ENCODE data around the gene ANKRD60. TPM values are rescaled to one million over a fixed set of nuclear protein-coding genes. Genes with fewer than 3 reads are reported as not detected.

ANKRD60 gene
- total and polyA plus RNA-seq, 2 of the 4 experiments (the other 2 are of a cell fraction), result not detected

DNA sequence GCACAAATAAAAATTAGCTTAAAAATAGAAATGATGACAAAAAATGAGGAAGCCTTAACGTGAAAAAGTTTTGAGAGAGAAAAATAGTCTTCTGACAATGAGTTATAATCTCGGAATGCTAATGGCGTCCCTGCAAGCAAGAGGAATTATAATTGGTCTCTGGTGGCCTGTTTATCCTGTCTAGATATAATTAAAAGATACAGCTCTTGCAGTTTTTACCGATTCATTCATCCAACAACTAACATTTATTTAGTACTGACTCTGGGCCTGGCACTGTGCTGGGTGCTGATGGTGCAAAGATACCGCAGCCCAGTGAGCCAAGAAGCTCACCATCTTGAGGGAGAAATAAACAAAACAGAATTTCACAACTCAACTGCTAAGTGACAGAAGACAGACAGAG, 31.6 kb upstream of the ANKRD60 start:
- intact Hi-C loops (cut with micrococcal nuclease), result no loop called here
- WGBS, 2 experiments (ENCODE audit: extremely low coverage in 2 of 2, insufficient read length in 1 of 2), result no CpG with 5 or more reads among the region's 5 CpGs
- H3K9ac ChIP-seq (ENCODE audit: low read depth, low read length), result no peak overlapping the region
- H2BK120ac ChIP-seq (ENCODE audit: low read depth, low read length), result no peak overlapping the region
- no peak overlapping the region for H4K5ac ChIP-seq (ENCODE audit: low read depth, low read length)
- no peak overlapping the region for H2BK20ac ChIP-seq (ENCODE audit: low read depth, low read length)
- H3K9me3 ChIP-seq (ENCODE audit: control insufficient read depth, insufficient read depth, low read length), result no peaks in the 10 kb centered on the region
- H3K4ac ChIP-seq (ENCODE audit: low read depth, low read length), result no peak overlapping the region
- H3K79me1 ChIP-seq (ENCODE audit: low read depth in 1 of 2, low read length in 2 of 2), result peaks cover 15 to 43% of the 10 kb centered on the region in 2 experiments
- DNase-seq (no peak), ATAC-seq (ENCODE audit: low read depth) (no peak)
- no peak overlapping the region for H3K27ac ChIP-seq (ENCODE audit: insufficient read depth, low read length)
- H4K20me1 ChIP-seq (ENCODE audit: insufficient read depth, low read length), result no peaks in the 10 kb centered on the region
- in situ Hi-C loops (cut with MboI; ENCODE audit: low sequenced_read_pairs), result no loop called here
- no peaks in the 10 kb centered on the region for H3K27me3 ChIP-seq (ENCODE audit: control insufficient read depth, insufficient read depth, low read length)
- H2BK5ac ChIP-seq (ENCODE audit: low read depth, low read length, poor library complexity, severe bottlenecking), result no peak overlapping the region
- no peak overlapping the region for H3K23ac ChIP-seq (ENCODE audit: low read depth, low read length)
- no peak overlapping the region for H2AK9ac ChIP-seq (replicated peaks; ENCODE audit: low read depth, low read length, poor library complexity)
- no TSS peak for BruUV-seq (replicated peaks)
- no peak overlapping the region for H3K14ac ChIP-seq (replicated peaks; ENCODE audit: low read depth, low read length)
- H2AK5ac ChIP-seq (ENCODE audit: low read depth, low read length), result no peak overlapping the region
- POLR2A ChIA-PET (ENCODE audit: unreplicated experiment), result no interaction called here
- no peak overlapping the region for H3K4me3 ChIP-seq (ENCODE audit: insufficient read depth, low read depth, low read length)
- H3K4me1 ChIP-seq (ENCODE audit: control insufficient read depth, insufficient read depth, low read length), result peaks cover 3% of the 10 kb centered on the region
- H3K56ac ChIP-seq (ENCODE audit: extremely low read depth, insufficient read depth, low read length), result no peak overlapping the region
- CTCF ChIA-PET, result no interaction called here
- no peak overlapping the region for H4K91ac ChIP-seq (ENCODE audit: insufficient read depth, low read depth, low read length)
- peak overlapping the region in 1 of 2 experiments; percentile 15; a peak in 1 of 4 replicates for H4K8ac ChIP-seq (ENCODE audit: low read depth in 2 of 2, low read length in 2 of 2)
- TF ChIP-seq RAD21 (IDR thresholded peaks at IDR 0.05; ENCODE audit: low read length) (no peak), CHD1 (IDR thresholded peaks at IDR 0.05; ENCODE audit: low read depth, low read length) (no peak), MAZ (IDR thresholded peaks at IDR 0.05; ENCODE audit: borderline replicate concordance, low read depth, low read length) (no peak), RFX5 (IDR thresholded peaks at IDR 0.05; ENCODE audit: low read depth, low read length) (no peak), SMC3 (IDR thresholded peaks at IDR 0.05; ENCODE audit: low read depth, low read length) (no peak), MAFK (IDR thresholded peaks at IDR 0.05; ENCODE audit: low read depth, low read length) (no peak), BHLHE40 (IDR thresholded peaks at IDR 0.05; ENCODE audit: low read depth, low read length) (no peak), NFE2L2 (IDR thresholded peaks at IDR 0.05; ENCODE audit: low read depth, low read length) (no peak), MXI1 (IDR thresholded peaks at IDR 0.05; ENCODE audit: borderline replicate concordance, low read depth, low read length) (no peak), POLR2A (IDR thresholded peaks at IDR 0.05; ENCODE audit: low read depth, low read length) (no peak), CEBPB (IDR thresholded peaks at IDR 0.05; ENCODE audit: low read depth, low read length) (no peak), RCOR1 (IDR thresholded peaks at IDR 0.05; ENCODE audit: insufficient replicate concordance, low read length) (no peak), FOS (IDR thresholded peaks at IDR 0.05; ENCODE audit: low read depth, low read length) (no peak)
- TF ChIP-seq, protein P1, sequence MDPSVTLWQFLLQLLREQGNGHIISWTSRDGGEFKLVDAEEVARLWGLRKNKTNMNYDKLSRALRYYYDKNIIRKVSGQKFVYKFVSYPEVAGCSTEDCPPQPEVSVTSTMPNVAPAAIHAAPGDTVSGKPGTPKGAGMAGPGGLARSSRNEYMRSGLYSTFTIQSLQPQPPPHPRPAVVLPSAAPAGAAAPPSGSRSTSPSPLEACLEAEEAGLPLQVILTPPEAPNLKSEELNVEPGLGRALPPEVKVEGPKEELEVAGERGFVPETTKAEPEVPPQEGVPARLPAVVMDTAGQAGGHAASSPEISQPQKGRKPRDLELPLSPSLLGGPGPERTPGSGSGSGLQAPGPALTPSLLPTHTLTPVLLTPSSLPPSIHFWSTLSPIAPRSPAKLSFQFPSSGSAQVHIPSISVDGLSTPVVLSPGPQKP (IDR thresholded peaks at IDR 0.05; ENCODE audit: borderline replicate concordance, low read depth, low read length), result no peak
- TF ChIP-seq, protein P2, sequence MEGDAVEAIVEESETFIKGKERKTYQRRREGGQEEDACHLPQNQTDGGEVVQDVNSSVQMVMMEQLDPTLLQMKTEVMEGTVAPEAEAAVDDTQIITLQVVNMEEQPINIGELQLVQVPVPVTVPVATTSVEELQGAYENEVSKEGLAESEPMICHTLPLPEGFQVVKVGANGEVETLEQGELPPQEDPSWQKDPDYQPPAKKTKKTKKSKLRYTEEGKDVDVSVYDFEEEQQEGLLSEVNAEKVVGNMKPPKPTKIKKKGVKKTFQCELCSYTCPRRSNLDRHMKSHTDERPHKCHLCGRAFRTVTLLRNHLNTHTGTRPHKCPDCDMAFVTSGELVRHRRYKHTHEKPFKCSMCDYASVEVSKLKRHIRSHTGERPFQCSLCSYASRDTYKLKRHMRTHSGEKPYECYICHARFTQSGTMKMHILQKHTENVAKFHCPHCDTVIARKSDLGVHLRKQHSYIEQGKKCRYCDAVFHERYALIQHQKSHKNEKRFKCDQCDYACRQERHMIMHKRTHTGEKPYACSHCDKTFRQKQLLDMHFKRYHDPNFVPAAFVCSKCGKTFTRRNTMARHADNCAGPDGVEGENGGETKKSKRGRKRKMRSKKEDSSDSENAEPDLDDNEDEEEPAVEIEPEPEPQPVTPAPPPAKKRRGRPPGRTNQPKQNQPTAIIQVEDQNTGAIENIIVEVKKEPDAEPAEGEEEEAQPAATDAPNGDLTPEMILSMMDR (conservative IDR thresholded peaks at IDR 0.05; ENCODE audit: low read depth, low read length), result no peak
- TF ChIP-seq, protein P3, sequence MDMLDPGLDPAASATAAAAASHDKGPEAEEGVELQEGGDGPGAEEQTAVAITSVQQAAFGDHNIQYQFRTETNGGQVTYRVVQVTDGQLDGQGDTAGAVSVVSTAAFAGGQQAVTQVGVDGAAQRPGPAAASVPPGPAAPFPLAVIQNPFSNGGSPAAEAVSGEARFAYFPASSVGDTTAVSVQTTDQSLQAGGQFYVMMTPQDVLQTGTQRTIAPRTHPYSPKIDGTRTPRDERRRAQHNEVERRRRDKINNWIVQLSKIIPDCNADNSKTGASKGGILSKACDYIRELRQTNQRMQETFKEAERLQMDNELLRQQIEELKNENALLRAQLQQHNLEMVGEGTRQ (IDR thresholded peaks at IDR 0.05; ENCODE audit: low read depth, low read length), result no peak
- H3K4me2 ChIP-seq (ENCODE audit: low read depth, low read length), result no peak overlapping the region
- H2AFZ ChIP-seq (replicated peaks; ENCODE audit: low read length, poor library complexity), result no peak overlapping the region
- no peak overlapping the region for H2BK15ac ChIP-seq (ENCODE audit: low read depth, low read length)
- H3K18ac ChIP-seq (ENCODE audit: low read depth, low read length), result no peak overlapping the region
- dilution Hi-C loops (cut with HindIII; ENCODE audit: low sequenced_read_pairs, unreplicated experiment), result no loop called here
- H3K36me3 ChIP-seq (ENCODE audit: control insufficient read depth, insufficient read depth, low read length), result peaks cover 14% of the 10 kb centered on the region
- peaks cover 20% of the 10 kb centered on the region for H3K9me1 ChIP-seq (ENCODE audit: insufficient read depth, low read length)

Data from IMR-90 (cell line).